SH-SY5Y (cell line): Measurements from ENCODE around the gene ERICH3.

Source experiments
- GATA2 ChIP-seq: IDR thresholded peaks from 2 replicates; pipeline ENCODE4 v1.6.1; 2011; ENCODE audit warnings: mild to moderate bottlenecking, low read depth, low read length
- GATA3 ChIP-seq: IDR thresholded peaks from 2 replicates; pipeline ENCODE4 v1.6.1; 2011; ENCODE audit warnings: low read depth, mild to moderate bottlenecking, low read length, moderate library complexity

DNA sequence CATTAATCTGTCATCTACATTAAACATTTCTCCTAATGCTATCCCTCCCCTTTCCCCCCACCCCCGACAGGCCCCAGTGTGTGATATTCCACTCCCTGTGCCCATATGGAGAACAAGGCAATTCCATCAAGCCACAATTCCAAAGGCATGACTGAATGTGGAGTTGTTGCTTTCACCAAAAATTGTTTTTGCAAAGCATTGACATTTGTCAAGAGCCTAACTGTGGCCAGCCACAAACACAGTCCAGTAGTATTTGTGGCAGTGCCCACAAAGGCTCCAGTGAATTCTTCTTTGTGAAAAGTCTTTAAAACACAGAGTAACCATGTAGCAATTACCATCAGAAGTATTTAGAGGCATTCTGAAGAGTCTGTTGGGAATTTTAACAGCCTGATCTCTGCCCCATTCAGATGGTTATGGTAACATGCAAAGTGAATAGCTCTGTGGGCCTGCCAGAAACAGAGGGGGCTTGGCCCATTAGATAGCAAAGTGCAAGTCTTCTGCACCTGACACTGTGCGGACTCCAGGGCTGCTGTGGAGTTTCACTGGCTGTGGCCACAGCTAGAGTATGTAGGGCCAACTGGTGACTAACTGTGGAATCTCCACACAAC lies 149.6 kb downstream of the ERICH3 start:
- no peak for TF ChIP-seq GATA2
- TF ChIP-seq GATA3 = no peak
